Colonic mucosa (tissue), 4 donors: ENCODE data around the gene PMAIP1. TPM values are rescaled to one million over a fixed set of nuclear protein-coding genes. Genes with fewer than 3 reads are reported as not detected.

ENCODE experiments used
- DNase-seq: peaks from one replicate; pipeline ENCODE4 v3.0.0-alpha.2; 2020
- H3K27ac ChIP-seq: fragments of 200-600 bp; one replicate; pipeline ENCODE4 v1.8.0; 2021
- H3K27me3 ChIP-seq: fragments of 200-600 bp; one replicate; pipeline ENCODE4 v1.8.0; 2021
- H3K36me3 ChIP-seq: fragments of 200-600 bp; one replicate; pipeline ENCODE4 v1.8.0; 2021
- H3K4me1 ChIP-seq: fragments of 200-600 bp; one replicate; pipeline ENCODE4 v1.8.0; 2021; ENCODE audit warnings: mild to moderate bottlenecking
- H3K4me3 ChIP-seq: fragments of 200-600 bp; one replicate; pipeline ENCODE4 v1.8.0; 2021
- H3K9ac ChIP-seq, 2 donors: one replicate each; pipeline ENCODE4 v1.7.0; 2013; ENCODE audit warnings: control low read depth in 2 of 2, low read depth in 2 of 2, low read length in 2 of 2
- H3K9me3 ChIP-seq: fragments of 200-600 bp; one replicate; pipeline ENCODE4 v1.8.0; 2021
- intact Hi-C: fragments of 100-400 bp; cut with DNase I; formaldehyde crosslinking; loops from one replicate; pipeline ENCODE4 v1.14.1; 2022
- total RNA-seq, 2 donors: library from RNA; stranded (reverse); fragmentation: NEBNext Ultra II Directional in 1 of 2; extraction: Animal tissue kit (Norgen Biotek cat#: 25700) in 1 of 2; gene quantifications; one replicate each; pipeline ENCODE4 v1.2.1, GENCODE V29; 2021
- TF ChIP-seq, protein P1 (sequence below): fragments of 200-600 bp; IDR thresholded peaks from one replicate; pipeline ENCODE4 v1.8.0; 2022; ENCODE audit warnings: antibody characterized with exemption, mild to moderate bottlenecking
- donor health status: healthy.
- donor health status: DM: no; HTN: no; CAD: no.
- donor health status: DM: no; HTN: no; CAD: no.

PMAIP1 gene
- total RNA-seq, 2 donors from 2014 or later = 4.3 to 4.9 TPM

DNA sequence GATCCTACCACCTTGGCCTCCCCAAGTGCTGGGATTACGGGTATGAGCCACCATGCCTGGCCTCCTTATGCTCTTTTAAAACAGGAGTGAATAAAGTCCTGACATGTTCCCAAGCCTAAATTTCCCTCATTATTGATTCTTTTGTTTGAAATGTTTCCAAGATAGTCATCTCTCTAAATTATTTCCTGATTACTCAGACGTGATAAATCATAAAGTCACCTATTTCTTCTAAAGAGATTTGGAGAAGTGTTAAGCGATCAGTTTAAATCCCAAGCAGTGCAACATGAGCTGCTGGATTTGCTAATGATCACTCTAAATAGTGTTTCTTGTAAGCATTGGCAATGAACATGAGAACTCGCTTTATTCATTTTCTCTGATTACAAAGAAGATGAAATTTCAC is 51.8 kb downstream of the PMAIP1 start:
- Histone ChIP-seq H3K9me3 (no peaks in the 10 kb centered on the region), H3K4me1 (no peaks in the 10 kb centered on the region), H3K9ac (no peak overlapping the region), H3K27me3 (no peaks in the 10 kb centered on the region), H3K4me3 (no peak overlapping the region), H3K36me3 (no peaks in the 10 kb centered on the region), H3K27ac (no peak overlapping the region)
- intact Hi-C loops = no loop called here
- DNase-seq = no peak
- TF ChIP-seq, protein P1, sequence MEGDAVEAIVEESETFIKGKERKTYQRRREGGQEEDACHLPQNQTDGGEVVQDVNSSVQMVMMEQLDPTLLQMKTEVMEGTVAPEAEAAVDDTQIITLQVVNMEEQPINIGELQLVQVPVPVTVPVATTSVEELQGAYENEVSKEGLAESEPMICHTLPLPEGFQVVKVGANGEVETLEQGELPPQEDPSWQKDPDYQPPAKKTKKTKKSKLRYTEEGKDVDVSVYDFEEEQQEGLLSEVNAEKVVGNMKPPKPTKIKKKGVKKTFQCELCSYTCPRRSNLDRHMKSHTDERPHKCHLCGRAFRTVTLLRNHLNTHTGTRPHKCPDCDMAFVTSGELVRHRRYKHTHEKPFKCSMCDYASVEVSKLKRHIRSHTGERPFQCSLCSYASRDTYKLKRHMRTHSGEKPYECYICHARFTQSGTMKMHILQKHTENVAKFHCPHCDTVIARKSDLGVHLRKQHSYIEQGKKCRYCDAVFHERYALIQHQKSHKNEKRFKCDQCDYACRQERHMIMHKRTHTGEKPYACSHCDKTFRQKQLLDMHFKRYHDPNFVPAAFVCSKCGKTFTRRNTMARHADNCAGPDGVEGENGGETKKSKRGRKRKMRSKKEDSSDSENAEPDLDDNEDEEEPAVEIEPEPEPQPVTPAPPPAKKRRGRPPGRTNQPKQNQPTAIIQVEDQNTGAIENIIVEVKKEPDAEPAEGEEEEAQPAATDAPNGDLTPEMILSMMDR = no peak

DNA sequence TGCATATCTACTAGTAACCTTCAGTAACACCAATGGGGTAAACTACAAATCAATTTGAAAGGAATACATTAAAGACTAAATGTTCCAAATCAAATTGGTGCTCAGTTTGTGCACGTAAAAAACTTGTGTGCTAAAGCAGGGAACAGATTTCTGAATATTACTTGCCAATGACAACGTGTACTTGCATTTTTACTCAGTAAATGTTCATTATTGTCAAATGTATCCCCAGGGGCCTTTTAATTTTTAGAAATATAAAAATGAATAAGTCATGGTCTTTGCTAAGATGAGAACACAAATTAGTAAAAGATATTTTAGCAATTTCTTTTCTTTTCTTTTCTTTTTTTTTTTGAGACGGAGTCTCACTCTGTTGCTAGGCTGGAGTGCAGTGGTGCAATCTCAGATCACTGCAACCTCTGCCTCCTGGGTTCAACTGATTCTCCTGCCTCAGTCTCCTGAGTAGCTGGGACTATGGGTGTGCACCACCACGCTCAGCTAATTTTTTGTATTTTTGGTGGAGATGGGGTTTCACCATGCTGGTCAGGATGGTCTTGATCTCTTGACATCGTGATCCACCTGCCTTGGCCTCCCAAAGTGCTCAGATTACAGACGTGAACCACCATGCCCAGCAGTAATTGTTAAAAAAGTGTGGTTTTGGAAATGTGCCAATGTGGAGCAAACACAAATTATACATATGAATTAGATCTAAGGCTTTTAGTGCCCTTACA is 52.6 kb downstream of the PMAIP1 start:
- no peak overlapping the region for H3K9ac ChIP-seq
- H3K4me3 ChIP-seq = no peak overlapping the region
- no peak overlapping the region for H3K27ac ChIP-seq
- no peak for DNase-seq
- no peaks in the 10 kb centered on the region for H3K4me1 ChIP-seq
- no peaks in the 10 kb centered on the region for H3K36me3 ChIP-seq
- no peaks in the 10 kb centered on the region for H3K9me3 ChIP-seq
- no peaks in the 10 kb centered on the region for H3K27me3 ChIP-seq
- TF ChIP-seq, protein P1 = no peak
- intact Hi-C loops = no loop called here

Other genes starting within 250 kb of the PMAIP1 start
- 1 to 10 TPM in 1 of 2 donors, under 1 TPM in 1; 0.27 to 3.1 TPM for gene CCBE1, start 202.6 kb upstream of the PMAIP1 start, total RNA-seq